Measurements from ENCODE around the gene POLA1. TPM values are rescaled to one million over a fixed set of nuclear protein-coding genes. Genes with fewer than 3 reads are reported as not detected.
"Not testable (repeated sequence)": the region's sequence is repeated elsewhere in the genome, so short reads cannot be mapped to it uniquely, and the experiment has no call there.

Gene POLA1
- total and polyA plus RNA-seq, 2 experiments from 2014 or later = 19.4 to 22.9 TPM

DNA sequence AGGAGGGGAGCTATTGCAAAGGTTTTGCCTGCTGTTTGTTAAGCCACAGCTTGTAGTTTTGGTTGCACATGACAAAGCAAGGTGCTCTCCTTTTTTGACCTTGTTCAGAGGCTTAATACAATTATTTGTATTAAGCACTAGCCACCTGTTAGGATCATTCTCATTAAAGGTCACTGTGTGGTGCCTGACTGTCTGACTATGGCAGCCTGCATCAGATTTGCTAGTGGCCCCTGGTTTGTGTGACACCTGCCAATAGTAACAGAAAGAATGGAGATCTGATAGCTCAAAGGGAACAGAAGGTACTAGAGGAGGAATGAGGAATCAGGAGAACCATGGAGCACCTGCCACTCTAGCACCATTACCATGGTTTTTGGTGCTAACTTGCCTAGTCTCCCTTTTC is 102.5 kb downstream of the POLA1 start:
- no peak overlapping the region for H3K27ac ChIP-seq
- no peaks in the 10 kb centered on the region for H3K9me3 ChIP-seq (ENCODE audit: low read depth)
- no peak for DNase-seq (ENCODE audit: low read depth in 1 of 2, low spot score in 1 of 2)
- H3K4me1 ChIP-seq (ENCODE audit: low read depth) = peaks cover 25% of the 10 kb centered on the region
- TF ChIP-seq, protein P1, sequence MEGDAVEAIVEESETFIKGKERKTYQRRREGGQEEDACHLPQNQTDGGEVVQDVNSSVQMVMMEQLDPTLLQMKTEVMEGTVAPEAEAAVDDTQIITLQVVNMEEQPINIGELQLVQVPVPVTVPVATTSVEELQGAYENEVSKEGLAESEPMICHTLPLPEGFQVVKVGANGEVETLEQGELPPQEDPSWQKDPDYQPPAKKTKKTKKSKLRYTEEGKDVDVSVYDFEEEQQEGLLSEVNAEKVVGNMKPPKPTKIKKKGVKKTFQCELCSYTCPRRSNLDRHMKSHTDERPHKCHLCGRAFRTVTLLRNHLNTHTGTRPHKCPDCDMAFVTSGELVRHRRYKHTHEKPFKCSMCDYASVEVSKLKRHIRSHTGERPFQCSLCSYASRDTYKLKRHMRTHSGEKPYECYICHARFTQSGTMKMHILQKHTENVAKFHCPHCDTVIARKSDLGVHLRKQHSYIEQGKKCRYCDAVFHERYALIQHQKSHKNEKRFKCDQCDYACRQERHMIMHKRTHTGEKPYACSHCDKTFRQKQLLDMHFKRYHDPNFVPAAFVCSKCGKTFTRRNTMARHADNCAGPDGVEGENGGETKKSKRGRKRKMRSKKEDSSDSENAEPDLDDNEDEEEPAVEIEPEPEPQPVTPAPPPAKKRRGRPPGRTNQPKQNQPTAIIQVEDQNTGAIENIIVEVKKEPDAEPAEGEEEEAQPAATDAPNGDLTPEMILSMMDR (IDR thresholded peaks at IDR 0.05; ENCODE audit: low read depth, low read length) = no peak
- H3K36me3 ChIP-seq = no peaks in the 10 kb centered on the region
- H3K4me3 ChIP-seq = no peak overlapping the region
- no peaks in the 10 kb centered on the region for H3K27me3 ChIP-seq

DNA sequence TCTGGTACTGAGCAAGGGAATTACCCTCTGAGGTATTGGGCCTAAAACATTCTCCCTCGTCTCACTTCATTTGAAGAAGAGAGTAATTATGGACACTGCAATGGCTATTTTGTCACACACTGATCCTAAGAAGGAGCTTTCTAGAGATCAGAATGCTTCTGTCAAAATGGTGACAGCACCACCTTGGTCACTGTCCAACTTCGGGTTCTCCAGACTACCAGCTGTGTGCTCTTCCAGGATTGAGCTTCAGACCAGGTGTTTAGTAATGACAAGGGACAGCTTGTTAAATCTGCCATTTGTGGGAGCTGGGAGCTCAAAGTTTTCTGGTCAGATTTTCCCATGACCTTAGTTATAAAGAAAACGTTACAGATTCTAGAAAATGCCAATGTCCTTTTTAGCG is 105.4 kb downstream of the POLA1 start:
- H3K4me3 ChIP-seq = no peak overlapping the region
- H3K27me3 ChIP-seq = no peaks in the 10 kb centered on the region
- H3K4me1 ChIP-seq (ENCODE audit: low read depth) = peaks cover 27% of the 10 kb centered on the region
- DNase-seq (ENCODE audit: low read depth in 1 of 2, low spot score in 1 of 2) = no peak
- H3K9me3 ChIP-seq (ENCODE audit: low read depth) = no peaks in the 10 kb centered on the region
- H3K27ac ChIP-seq = peak overlapping the region; percentile 84
- no peaks in the 10 kb centered on the region for H3K36me3 ChIP-seq
- TF ChIP-seq, protein P1 (IDR thresholded peaks at IDR 0.05; ENCODE audit: low read depth, low read length) = no peak

DNA sequence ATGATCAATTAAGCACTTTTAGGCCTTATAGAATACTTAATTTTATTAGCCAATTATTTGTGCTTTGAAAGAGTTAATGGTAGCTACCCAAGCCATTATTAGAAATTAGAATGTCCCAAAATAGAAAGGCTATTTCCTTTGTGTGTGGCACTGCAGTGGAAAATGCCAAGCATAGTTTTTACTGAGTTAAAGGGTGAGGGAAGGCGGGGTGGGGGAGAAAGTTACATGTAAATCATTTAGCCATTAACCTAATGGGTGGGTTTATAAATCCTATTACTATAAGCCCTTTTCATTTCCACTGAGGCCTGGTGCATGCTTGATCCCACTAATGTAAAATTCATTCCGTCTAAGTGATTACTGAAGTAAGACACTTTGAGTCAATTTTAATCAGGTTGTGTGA is 105.8 kb downstream of the POLA1 start:
- H3K4me3 ChIP-seq = no peak overlapping the region
- peak in 1 of 2 donors; percentile 55 for DNase-seq (ENCODE audit: low read depth in 1 of 2, low spot score in 1 of 2)
- TF ChIP-seq, protein P1 (IDR thresholded peaks at IDR 0.05; ENCODE audit: low read depth, low read length) = no peak
- H3K27me3 ChIP-seq = no peaks in the 10 kb centered on the region
- no peaks in the 10 kb centered on the region for H3K36me3 ChIP-seq
- no peaks in the 10 kb centered on the region for H3K9me3 ChIP-seq (ENCODE audit: low read depth)
- H3K4me1 ChIP-seq (ENCODE audit: low read depth) = peaks cover 27% of the 10 kb centered on the region
- H3K27ac ChIP-seq = peak overlapping the region; percentile 84

DNA sequence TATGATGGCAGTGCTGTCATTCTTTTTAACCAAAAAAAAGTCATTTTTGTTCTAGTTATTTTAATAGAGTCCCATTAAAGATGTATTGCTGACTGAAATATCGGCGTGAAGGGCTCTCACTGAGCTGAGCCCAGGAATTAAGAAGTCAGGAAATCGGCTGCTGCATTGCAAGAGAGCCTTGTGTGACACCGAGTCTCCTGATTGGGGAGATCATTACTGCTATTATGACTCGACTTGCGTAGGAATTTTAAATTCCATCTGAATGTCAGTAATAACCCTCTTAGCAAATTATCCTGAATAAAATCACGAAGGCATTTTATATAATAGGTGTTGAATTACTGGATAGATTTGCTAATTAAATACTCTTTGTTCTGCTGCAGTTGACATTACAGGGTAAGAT is 111.5 kb downstream of the POLA1 start:
- Histone ChIP-seq H3K36me3 (peaks cover 4% of the 10 kb centered on the region), H3K9me3 (ENCODE audit: low read depth) (no peaks in the 10 kb centered on the region), H3K4me1 (ENCODE audit: low read depth) (peaks cover 17% of the 10 kb centered on the region), H3K27ac (no peak overlapping the region), H3K27me3 (no peaks in the 10 kb centered on the region), H3K4me3 (no peak overlapping the region)
- TF ChIP-seq, protein P1 (IDR thresholded peaks at IDR 0.05; ENCODE audit: low read depth, low read length) = no peak
- no peak for DNase-seq (ENCODE audit: low read depth in 1 of 2, low spot score in 1 of 2)

DNA sequence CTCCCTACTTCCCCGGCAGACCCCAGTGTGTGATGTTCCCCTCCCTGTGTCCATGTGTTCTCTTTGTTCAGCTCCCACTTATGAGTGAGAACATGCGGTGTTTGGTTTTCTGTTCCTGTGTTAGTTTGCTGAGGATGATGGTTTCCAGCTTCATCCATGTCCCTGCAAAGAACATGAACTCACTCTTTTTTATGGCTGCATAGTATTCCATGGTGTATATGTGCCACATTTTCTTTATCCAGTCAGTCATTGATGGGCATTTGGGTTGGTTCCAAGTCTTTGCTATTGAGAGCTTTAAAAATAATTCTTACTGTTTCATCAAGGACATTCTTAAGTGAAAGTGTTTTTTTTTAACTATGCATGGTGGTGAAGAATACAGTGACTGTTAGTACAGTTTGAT is 126.1 kb downstream of the POLA1 start:
- not testable (repeated sequence) for H3K27ac ChIP-seq; H3K9me3 ChIP-seq (ENCODE audit: low read depth); H3K4me1 ChIP-seq (ENCODE audit: low read depth); H3K36me3 ChIP-seq; DNase-seq (ENCODE audit: low read depth in 1 of 2, low spot score in 1 of 2); H3K4me3 ChIP-seq; H3K27me3 ChIP-seq

DNA sequence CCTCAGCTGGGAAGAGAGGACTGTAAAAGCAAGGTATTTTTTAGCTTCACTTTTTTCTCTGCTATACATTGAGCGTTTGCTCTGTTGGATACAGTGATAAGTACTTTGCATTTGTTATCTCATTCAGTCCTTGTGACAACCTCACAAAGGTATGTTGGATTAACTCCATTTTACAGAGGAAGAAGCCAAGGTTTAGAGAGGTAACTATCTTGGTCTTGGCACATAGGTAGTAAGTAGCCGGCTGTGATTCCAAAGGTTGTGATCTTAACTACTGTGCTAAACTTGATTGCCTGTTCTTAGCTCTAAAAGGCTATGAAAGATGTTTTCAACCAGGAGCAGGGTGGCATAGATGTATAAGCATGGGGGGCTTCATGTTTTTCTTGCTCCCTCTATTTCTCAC is 134.4 kb downstream of the POLA1 start:
- TF ChIP-seq, protein P1 (IDR thresholded peaks at IDR 0.05; ENCODE audit: low read depth, low read length) = no peak

More for the DNA sequence above, 134.4 kb downstream of the POLA1 start:
- Histone ChIP-seq H3K9me3 (ENCODE audit: low read depth) (no peaks in the 10 kb centered on the region), H3K27me3 (no peaks in the 10 kb centered on the region), H3K4me1 (ENCODE audit: low read depth) (no peaks in the 10 kb centered on the region), H3K36me3 (peaks cover 14% of the 10 kb centered on the region), H3K4me3 (no peak overlapping the region), H3K27ac (no peak overlapping the region)
- DNase-seq (ENCODE audit: low read depth in 1 of 2, low spot score in 1 of 2) = no peak

Measured in cardiac muscle cell (in vitro differentiated cells and primary cell).